NCI-H1417 (cell line): ENCODE measurements around the gene SPDYE1.
A peak's percentile ranks its signal among the peaks of the same experiment; 100 is the strongest.
"Not testable (repeated sequence)": the region's sequence is repeated elsewhere in the genome, so short reads cannot be mapped to it uniquely, and the experiment has no call there.

Source experiments
- DNase-seq, 3 experiments: peaks; one replicate each; lab custom pipeline; 2025; lab: John Stamatoyannopoulos, UW

The SPDYE1 gene, protein sequence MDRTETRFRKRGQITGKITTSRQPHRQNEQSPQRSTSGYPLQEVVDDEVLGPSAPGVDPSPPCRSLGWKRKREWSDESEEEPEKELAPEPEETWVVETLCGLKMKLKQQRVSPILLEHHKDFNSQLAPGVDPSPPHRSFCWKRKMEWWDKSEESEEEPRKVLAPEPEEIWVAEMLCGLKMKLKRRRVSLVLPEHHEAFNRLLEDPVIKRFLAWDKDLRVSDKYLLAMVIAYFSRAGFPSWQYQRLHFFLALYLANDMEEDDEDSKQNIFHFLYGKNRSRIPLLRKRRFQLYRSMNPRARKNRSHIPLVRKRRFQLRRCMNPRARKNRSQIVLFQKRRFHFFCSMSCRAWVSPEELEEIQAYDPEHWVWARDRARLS

DNA sequence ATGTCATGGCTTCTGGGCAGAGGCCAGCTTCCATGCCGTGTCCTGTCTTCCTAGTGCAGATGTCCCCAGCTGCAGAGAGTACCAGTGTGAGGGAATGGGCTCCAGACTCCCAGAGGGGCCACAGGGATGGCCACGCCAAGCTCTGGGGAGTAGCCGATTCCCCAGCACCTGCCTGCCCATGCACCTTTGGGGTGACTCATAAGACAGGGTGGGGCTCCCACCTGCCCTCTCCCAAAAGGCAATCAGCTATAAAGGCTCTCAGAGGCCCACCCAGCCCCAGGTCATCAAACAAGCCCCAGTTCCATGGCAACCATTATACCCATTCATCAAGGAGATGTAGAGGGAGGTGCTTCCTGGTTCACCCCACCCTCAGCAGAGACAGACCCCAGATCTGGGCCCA is at the start of gene SPDYE1:
TSS of gene SPDYE1 (plus strand) at position 366 of the 400 bp plus-strand sequence. CDS start 2,053 bp downstream, outside the sequence.
- DNase-seq: not testable (repeated sequence)

DNA sequence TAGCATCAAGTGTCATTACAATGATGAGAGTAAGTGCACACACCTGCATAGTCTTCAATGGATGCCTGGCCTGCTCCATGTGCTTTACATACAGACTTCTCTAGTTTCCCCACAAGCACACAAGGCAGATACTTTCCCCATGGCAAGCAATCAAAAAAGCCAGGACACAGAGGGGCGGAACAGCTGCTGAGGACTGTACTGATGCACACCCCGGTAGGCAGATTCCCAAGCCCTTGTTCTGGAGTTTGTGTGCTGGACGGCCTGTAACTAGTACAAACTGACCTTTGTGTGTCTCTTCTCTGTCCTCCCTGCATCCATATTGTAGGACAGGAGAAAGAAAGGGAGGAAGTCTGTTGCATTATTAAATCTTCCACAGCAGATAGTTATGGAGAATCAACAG is 45.7 kb upstream of the SPDYE1 start:
- DNase-seq: peak in 1 of 3 experiments; percentile 20

DNA sequence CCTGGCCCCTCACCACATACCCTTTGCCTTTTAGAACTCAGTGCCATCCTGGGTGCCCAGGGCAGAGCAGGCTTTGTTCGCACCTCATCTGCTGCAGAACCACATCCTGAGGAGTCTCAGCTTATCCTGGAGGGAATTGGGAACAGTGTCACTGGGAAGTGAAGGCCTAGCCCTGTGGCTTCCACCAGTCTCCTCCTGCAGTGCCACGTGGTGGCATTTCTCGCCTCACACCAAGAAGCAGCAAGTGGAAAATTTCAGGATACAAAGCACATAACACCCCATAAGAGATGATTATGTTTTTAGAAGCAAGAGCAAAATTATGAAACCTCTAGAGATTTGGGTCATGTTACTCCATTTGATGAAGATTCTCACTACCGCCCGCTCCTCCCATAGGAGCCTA is 44.6 kb upstream of the SPDYE1 start:
- no peak for DNase-seq

DNA sequence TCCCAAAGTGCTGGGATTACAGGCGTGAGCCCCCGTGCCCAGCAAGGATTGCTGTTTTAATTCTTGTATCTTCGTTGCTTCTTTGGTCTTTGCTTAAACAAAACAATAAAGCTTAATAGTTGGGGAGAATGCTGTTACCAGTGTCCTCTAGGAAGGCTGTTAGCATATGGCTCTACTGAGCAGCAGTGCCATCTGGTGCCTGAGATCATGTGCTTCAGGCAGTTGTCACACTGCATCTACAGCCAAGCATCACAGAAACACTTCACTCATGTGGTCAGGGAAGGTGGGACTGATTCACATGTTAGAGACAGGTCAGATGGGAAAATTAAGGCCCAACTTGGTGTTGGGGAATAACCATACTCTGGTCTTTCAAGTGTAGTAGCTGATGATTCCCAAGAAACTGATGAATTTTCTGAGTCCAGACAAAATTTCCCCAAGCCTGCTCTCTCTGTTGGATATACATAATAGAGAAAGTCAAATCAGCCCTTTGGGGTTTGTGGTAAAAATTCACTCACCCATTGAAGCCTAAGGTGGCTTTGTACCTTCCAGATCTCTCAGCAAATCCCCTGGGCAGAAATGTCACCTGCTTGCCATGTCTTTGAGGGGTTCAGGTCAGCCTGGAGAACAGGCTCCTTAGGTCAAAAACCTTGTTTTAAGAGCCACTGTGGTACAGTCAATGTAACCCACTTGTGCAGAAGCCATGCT is 43.0 kb upstream of the SPDYE1 start:
- peak in 1 of 3 experiments; percentile 52 for DNase-seq

DNA sequence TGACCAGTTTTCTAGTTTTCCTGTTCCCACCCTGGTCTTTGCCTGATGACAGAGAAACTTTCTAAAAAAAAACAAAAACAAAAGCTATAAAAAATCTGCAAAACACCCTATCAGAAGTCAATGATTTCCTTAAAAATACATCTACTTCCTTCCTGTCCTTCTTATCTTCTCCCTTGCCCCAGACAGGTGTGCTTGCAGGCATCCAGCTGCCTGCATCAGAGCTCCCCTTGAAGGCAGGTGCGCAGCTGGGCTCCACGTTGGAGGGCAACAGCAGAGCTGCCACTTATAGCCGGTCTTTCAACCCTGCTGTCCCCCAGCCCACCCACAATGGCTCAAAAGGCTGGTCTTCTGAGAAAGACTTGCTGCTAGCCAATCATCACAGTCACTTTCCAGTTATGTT is 41.7 kb upstream of the SPDYE1 start:
- DNase-seq: no peak

DNA sequence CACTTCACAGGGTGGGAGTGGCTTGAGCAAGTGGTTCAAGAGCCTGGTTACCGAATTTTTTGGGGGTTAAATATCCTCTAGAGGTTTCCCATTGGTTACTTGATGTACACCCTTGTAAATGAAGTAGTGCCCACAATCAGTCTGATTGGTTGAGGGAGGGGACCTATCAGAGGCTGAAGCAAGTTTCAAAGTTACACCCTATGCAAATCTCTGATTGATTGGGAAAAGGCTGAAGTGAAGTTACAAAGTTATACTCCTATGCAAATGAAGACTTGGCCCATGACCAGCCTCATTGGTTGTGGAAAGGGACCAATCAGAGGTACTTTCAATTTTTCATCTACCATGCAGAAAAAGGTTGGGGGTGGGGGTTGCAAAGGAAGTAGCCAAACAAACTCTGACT is 36.8 kb upstream of the SPDYE1 start:
- no peak for DNase-seq

DNA sequence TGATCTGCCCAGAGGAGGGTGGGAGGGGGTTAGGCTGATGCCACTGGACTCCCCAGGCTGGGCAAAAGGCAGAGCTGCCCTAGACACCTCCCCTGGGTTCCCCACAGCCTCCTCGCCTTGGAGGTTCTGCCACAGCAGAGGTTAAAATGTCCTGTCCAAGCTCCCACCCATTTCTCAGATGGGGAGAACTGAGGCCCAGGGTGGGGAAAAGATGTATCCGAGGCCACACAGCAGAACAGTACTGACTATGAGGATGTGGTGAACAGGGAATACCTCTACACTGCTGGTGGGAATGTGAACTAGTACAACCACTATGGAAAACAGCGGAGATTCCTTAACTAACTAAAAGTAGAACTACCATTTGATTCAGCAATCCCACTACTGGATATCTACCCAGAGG is 31.3 kb upstream of the SPDYE1 start:
- not testable (repeated sequence) for DNase-seq

DNA sequence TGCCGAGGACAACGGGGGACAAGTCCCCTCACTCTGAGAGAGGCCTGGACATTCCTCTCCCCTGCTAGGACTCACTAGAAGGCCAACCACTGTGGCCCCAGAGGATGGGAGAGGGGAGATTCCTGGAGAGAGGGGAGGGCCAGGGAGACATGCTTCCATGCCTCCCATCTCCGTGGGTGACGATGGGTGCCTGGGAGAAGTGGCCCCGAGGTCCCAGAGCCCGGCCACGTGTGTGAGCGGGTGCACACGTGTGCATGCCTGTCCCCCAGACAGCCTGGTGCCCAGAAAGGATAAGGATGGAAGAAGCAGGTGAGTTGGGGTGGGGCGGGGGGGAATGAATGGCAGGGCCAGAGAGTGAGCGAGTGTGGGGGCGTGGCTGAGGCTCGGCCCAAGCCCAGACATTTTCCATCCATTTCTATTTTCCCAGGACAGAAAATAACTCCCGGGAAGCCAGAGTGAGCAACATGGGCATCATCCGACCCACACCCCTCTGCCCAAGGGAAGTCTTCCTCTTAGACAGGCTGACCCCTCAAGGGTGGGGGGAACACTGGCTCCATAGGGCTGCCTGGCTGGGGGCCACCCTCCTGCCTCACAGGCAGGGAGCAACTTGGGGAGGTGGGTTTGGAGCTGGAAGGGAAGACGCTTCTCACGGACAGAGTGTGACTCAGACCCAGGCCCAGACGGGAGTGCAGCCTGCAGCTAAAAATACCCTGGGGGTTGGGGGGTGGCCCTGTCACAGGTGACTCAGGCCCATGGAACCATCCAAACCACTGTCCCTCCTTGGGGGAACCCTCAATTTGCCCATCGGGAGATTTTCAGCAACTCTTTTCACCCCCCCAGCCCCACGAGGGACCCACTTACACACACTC is 29.3 kb upstream of the SPDYE1 start:
- not testable (repeated sequence) for DNase-seq

DNA sequence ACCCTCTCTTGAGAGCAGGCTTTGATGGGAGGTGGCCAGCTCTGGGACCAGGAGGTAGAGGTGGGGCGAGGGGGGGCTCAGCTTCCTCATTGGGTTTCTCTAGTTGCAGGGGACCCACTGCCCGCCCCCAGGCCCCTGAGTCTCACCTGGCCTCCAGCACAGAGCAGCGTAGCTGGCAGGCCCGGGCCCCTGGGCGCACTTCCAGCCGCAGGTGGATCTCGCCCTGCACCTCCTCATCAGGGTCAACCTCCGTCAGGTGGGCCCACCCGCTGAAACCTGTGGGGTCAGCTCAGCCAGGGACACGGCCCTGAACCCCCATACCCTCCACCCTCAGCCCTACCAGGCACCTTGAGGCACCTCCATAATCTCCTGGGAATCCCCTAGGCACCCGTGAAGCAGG is 28.1 kb upstream of the SPDYE1 start:
- DNase-seq: not testable (repeated sequence)

DNA sequence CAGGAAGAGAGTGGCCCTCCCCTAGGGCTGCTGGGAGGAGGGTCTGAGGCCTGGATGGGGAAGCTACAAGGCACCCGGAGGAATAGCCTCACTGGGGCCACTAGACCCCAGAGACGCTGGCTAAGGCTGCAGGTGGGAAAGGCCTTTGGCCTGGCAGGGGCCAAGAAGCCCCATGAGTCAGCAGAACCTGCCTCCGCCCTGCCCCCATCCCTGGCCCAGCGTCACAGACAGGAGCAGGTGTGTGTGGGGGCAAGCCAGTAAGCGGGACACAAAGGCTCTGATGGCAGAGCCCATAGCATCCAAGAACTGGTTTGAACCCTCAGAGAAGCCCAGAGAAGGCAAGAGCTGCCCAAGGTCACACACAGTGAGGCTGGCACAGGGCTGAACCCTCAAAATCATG is 27.0 kb upstream of the SPDYE1 start:
- not testable (repeated sequence) for DNase-seq

DNA sequence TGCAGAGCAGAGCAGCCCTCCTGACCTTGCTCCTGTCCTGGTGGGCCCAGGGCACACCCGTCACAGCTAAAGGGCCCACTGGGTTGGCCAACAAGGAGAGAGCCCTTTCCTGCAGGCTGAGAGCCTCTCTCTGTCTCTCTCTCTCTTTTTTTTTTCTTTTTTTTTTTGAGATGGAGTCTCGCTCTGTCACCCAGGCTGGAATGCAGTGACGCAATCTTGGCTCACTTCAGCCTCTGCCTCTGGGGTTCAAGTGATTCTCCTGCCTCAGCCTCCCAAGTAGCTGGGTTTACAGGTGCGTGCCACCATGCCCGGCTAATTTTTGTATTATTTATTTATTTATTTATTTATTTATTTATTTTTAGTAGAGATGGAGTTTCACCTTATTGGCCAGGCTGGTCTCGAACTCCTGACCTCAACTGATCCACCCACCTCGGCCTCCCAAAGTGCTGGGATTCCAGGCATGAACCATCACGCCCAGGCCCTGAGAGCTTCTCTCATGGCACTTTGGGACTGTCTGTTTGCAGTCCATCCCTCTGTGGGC is 23.6 kb upstream of the SPDYE1 start:
- not testable (repeated sequence) for DNase-seq

DNA sequence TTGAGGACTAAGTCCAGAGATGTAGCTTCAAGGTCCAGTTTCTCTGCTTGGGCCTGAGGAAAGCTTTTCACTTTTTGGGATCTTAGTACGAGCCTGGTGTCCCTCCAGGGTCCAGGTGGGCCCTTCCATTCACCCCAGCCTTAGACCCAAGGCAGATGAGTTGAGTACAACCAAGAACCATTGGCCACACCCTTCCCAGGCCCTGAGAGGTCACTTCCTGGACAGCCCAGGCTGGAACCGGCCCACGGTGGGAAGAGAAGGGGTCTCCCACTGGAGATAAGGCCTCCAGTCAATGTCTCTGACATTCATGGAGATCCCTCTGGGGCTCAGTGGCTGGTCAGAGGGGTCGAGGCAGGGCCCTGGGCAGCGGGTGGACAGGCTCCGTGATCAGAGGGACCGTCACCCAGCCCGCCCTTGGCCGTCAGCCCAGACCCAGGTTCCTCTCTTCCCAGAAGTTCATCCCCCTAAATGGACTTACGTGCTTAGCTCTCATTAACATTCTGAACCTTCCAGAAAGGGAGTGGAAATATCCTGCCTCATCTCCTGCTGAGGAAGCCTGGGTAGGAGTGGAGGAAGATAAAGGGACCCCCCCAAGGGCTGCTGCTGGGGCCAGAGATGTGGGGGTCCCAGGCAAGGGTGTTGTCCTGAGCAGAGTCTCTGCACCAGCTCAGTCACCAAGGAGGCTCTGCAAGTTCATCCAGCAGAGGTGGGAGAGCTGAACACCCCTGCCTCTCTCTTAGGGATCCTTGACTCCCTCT is 22.8 kb upstream of the SPDYE1 start:
- not testable (repeated sequence) for DNase-seq

DNA sequence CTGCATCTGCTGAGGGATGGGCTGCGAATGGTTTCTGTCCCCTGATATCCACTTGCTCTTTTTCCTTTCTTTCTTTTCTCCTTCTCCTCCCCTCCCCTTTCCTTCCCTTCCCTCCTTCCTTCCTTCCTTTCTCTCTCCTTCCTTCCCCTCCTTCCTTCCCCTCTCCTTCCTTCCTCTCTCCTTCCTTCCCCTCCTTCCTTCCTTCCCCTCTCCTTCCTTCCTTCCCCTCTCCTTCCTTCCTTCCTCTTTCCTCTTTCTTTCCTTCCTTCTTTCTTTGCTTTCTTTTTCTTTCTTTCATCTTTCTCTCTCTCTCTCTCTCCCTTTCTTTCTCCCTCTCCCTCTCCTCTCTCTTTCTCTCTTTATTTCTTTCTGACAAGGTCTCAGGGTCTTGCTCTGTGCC is 20.2 kb upstream of the SPDYE1 start:
- no peak for DNase-seq

DNA sequence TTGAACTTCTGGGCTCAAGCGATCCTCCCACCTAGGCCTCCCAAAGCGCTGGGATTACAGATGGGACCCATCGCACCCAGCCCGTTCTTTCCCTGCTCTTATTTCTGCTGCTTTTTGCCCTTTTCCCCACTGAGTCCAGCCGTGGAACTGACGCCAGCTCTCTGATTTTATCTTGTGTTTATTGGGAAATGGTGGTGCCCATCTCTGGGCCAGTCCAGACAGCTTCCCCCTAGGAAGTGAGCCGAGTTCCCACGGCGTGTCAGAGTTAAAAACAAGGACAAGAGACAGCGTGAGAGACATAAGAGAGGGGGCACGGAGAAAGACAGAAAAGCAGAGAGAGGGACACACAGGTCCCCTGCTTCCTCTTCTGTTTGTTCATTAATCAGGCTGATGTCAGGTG is 19.6 kb upstream of the SPDYE1 start:
- not testable (repeated sequence) for DNase-seq

DNA sequence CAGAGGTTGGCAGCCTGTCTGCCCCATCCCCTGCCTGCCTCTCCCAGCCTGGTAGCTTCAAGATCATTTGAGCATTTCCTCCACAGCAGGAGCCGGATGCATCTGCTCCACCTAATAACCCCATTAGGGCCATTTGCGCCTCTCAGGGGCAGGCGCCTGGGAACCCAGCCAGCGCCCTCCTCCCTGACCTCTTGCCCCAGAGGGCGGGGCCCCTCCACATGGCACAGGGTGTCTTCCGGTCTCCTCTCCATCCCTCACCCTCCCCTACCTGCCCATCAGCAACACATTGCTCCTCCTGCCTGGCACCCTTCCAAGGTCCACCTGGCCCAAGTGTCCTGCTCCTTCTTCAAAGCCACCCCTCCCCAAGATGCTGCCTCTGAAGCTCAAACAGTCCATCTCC is 14.8 kb upstream of the SPDYE1 start:
- not testable (repeated sequence) for DNase-seq

DNA sequence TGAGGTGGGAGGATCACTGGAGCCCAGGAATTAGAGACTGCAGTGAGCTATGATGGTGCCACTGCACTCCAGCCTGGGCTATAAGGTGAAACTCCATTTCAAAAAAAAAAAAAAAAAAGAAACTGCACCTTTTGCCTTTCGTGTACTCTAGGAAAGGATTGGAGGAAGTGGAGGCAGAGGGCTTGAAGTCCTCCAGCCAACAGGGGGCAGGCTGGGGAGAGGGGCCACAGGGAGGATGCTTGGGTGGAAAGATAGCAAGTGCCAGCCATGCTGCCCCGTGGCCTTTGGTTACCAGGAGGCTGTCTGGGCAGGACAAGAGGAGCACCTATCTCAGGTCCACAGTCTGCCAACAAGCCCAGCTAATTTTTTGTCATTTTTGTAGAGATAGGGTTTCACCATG is 14.0 kb upstream of the SPDYE1 start:
- not testable (repeated sequence) for DNase-seq

DNA sequence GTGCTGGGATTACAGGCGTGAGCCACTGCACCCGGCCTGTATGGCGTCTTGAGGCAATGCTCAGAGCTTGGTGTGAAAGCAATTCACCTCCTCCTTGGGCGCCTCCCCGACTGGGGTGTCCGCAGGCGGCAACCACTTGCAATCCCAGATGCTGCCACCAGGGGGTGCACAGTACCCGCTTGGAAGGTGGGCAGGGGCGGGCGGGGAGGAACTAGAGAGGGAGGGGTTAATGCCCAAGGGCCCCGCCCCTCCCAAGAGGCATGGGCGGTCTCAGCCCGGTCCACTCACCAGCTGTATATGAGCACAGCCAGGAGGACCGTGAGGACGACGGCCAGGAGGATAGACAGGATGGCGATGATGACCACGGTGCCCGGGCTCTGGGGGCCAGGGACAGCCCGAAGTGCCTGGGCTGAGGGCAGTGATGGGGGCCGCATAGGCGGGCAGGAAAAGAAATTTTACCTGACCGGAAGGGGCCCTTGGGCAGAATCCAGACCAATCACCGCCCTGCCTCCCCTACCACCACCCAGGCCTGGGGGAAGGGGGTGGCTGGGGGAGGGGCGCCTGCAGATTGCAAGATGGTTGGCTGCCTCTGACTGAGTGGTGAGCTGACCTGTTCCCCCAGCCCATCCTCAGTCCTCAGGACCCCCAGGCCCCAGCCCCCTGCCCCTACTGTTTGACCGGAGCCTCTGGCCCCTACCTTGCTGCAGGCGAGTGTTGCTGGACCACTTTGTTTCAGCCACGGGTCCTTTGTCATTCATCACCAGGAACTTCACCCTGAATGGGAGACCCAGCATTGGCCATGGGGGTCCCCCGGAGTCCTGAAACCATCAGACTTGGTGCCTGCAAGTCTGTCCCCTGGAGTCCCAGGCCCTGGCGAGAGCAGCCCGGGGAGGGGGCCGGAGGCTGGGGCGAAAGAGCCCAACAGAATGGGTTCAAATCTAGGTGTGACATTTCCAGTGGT is 11.5 kb upstream of the SPDYE1 start:
- peak in 1 of 3 experiments; percentile 28 for DNase-seq

DNA sequence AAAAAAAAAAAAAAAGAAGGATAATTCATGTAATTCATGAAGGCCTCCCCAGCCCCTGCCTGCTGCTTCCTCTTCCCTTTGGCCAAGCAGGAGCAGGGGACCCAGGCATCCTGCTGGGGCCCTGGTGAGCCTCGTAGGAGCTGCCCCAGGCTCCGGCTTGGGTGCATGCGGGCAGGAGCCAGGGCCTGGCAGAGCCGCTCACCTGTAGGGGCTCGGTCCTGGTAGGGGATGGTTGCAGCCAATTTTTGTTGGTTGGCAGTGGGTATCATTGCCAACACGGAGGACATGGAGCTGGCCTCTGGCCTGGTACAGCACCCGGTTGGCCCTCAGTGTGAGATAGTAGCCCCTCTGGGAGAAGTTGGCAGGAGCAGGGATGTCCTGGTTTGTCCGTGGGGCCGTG is 10.2 kb upstream of the SPDYE1 start:
- DNase-seq: not testable (repeated sequence)

DNA sequence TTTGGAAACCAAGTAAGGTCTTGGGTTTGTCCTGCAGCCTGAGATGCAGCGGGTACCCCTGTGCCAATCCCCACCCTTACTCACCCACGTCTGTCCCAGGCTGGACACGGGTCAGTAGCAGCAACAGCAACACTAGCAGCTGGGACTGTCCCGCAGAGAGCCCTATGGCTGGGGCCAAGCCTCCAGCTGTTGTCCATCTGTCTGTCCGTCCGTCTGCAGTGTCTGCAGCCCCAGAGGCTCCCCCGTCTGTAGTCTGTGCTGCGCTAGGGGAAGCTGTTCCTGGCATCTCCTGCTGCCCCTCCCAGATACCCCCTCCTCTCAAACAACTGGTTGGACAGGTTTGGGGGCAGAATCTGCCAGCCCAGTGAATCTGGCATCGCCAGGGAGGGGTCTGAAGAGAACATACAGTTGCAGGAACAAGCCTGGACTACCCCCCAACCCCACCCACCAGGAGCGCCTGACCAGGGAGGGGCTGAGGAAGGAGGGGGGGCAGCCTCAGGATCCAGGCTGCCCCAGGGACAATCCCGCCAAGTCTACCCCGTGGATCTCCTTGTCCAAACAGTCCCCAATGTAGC is 7.6 kb upstream of the SPDYE1 start:
- DNase-seq: not testable (repeated sequence)

DNA sequence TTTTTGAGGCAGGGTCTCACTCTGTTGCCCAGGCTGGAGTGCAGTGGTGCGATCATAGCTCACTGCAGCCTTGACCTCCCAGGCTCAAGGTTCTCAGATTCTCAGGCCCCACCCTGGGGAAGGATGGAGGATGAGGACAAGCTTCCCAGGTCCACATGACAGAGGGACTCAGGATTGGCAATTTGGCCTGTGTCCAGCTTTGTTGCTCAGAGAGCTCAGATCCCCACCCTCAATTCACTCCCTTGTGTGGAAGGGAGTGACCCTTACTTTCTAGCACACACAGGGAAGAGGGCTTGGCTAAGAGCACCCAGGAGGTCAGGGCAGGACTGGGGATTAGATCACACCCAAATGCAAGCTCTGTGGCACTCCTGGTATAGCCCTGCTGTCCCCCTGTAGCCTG is 6.9 kb upstream of the SPDYE1 start:
- not testable (repeated sequence) for DNase-seq
